GM18517 (cell line): ENCODE results near the gene FNIP2.
"Not testable (repeated sequence)": the region's sequence is repeated elsewhere in the genome, so short reads cannot be mapped to it uniquely, and the experiment has no call there.

Experiments used
- ATAC-seq: cut with Tn5 transposase; IDR thresholded peaks from one replicate; pipeline ENCODE4 v1.9.1; 2021; ENCODE audit warnings: mild to moderate bottlenecking, moderate library complexity; ENCODE audit not compliant: unreplicated experiment

Gene FNIP2

DNA sequence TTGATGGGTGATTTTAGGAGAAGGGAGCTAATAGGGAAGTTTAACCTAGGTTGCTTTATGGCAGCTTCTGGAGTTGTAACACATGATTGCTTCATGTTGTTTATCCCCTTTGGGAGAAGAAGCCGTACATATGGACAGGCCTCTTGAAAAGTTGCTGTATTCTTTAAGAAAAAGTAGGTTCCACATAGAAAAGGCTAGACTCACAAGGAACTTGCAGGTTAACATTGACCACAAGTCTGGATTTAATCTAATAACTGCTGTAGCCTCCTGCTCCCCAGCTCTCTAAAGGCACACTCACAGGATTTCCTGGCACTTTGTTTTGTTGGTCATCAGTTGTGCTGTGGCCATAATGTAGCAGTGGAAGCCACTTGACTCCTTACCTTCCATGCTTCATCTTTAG, 19.7 kb downstream of the FNIP2 start:
- ATAC-seq = no peak

GRCh38 chr4:158789853-158790252, 21.0 kb downstream of the FNIP2 start:
- no peak for ATAC-seq

- no peak for ATAC-seq
These were observed 24.2 kb downstream of the FNIP2 start for GRCh38 chr4:158793021-158793420.

- ATAC-seq = not testable (repeated sequence)
These were observed 24.6 kb downstream of the FNIP2 start for GRCh38 chr4:158793430-158793829.

GRCh38 chr4:158796370-158797140, 27.7 kb downstream of the FNIP2 start:
- ATAC-seq = no peak

GRCh38 chr4:158798062-158798461, 29.2 kb downstream of the FNIP2 start:
- no peak for ATAC-seq

GRCh38 chr4:158799013-158799770, 30.4 kb downstream of the FNIP2 start:
- ATAC-seq = no peak

GRCh38 chr4:158799856-158800255, 31.0 kb downstream of the FNIP2 start:
- ATAC-seq = no peak

DNA sequence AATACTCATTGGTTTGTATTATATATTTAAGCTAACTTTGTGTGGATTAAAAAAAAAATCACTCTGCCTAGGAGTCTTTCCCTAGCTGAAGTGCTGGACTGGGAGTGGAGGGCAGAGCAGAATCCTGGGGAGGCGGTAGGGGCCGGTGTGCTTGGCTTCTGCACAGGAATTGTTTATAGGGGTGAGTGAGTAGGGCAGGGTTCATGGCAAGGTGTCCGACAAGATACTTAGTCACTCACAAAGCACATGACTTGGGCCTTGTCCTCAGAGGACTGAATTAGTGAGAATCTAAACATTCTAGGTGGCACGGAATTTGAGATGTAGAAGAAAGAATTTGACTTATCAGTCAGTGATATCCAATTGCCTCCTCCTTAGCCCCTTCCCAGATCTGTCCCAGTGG, 32.2 kb downstream of the FNIP2 start:
- no peak for ATAC-seq

DNA sequence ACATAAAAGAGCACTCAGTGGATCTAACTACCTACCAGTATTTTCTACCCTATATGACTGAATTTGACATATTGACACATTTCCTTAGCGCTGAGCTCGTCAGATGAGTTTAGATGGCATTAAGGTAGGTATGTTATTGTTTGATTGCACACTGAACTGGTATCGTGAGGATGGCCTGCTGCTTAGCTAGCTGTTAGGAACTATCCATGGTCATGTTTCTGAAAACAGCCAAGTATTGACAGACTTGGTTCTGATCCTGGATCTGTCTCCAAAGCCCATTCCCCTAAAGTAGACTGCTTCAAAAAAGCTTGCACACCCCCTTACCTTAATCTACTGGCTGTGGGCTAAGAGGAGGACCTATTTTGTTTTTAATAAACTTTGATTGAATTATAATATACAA, 32.9 kb downstream of the FNIP2 start:
- ATAC-seq = no peak

- ATAC-seq = no peak
These were observed 34.1 kb downstream of the FNIP2 start for GRCh38 chr4:158802914-158803313.

DNA sequence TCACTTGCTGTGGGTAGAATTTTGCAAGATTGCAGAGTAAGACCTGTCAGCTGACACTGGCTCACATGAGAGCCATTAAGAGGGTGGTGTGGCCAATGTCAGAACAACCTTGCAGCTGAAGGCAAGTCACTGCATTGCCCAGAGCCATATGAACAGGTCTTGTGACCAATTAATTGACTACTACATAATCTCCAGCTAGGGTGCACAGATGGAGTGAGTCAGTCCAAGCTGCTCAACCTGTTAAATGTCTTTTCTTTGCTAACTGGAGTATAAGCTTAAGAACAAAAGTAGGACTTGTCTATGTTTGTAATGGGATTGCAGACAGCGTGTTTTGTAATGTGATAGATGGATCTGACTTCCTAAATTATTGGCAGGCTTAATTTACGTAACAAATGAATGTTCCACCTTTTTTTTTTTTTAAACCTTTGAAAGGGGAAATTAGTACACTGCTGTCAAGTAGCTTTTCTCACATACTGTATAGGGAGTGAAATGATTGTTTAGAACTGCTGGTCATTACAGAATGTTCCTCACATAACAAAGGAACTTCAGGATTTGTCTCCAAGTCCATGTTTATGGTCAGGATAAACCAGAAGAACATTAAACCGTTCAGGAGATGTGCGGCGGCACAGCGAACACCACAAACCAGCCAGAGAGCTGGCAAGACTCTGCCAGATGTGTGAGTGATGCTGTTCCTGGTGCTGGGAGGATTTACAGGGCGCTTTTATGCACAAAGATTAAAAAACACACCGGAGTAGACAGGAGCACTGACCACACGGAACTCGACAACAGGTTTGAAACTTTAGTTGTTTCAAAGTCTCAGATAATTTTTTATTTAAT, 37.0 kb downstream of the FNIP2 start:
- ATAC-seq = no peak

DNA sequence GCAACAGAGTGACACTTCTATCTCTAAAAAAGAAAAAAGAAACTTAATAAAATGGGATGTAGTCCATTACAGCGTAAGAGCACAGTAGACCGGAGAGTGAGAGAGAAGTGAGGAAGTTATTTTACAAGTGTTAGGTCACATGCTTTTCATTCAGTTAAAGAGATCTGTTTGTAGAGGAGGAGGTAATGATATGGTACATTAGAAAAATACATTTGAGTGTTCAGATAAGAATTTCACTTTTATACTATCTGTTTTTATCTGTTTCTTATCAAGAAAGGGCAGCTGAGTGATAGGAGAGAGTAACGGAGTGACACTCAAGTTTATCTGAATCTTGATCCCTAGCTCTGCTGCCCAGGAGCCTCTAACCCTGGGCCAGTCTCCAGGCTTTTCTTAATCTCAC, 38.9 kb downstream of the FNIP2 start:
- no peak for ATAC-seq

DNA sequence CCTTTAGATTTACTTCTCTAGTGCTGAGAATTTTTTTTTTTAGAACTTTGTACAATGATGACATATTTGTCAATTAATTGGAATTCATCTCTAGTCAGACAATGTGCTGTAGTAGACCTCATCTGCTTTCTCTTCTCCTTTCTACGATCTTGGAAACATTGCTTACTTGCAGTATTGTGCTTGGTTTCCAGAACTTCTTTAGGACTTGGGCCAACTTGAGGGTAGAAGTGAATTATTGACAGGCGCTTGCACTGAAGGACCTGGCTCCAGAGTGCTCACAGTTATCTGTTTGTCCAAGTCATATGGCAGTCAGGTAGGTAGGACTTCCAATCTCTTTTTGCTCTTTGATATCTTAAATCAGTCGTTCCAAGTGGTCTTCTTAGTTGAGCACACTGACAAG, 39.6 kb downstream of the FNIP2 start:
- ATAC-seq = no peak

DNA sequence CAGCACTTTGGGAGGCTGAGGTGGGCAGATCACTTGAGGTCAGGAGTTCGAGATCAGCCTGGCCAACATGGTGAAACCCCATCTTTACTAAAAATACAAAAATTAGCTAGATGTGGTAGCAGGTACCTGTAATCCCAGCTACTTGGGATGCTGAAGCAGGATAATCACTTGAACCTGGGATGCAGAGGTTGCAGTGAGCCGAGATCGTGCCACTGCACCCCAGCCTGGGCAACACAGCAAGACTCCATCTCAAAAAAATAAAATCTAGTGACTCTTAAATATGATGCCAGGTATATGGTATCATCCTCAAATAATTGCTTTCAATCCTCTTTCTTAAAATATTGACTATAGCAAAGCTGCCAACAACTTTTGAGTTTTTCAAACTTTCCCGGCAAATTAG, 40.4 kb downstream of the FNIP2 start:
- not testable (repeated sequence) for ATAC-seq

GRCh38 chr4:158809611-158810486, 41.0 kb downstream of the FNIP2 start:
- peak; percentile 86 for ATAC-seq

DNA sequence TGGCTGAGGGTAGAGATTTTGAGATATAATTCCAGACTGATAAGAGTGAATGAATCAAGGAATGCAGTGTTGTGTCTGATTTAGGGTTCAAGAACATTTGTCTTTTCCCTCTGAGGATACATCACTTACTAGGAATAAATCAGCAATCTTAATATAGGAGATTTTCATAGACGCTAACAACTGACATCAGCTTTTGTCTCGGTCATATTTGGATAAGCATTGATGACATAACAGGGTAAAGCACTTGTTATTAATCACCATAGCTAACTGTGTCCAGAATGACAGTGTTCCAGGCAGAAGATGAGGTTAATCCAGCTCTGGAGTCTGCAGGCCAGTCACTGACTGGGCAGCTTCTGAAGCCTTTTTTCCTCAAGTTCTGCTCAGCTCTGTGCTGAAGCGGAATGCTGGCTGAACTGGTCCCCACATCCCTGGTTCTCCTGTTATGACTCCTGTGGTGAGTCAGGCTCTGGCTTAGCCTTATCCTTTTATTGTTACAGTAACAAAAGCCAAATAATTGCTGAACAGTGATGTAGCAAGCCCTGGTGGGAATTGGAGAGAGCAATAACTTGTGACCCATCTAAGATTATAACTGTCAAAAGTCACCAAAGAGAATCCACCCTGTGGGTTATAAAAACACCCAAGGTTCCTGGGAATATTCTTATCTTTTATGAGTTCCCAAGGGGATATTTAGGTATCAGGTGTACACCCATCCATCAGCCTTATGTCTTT, 41.8 kb downstream of the FNIP2 start:
- ATAC-seq = no peak

DNA sequence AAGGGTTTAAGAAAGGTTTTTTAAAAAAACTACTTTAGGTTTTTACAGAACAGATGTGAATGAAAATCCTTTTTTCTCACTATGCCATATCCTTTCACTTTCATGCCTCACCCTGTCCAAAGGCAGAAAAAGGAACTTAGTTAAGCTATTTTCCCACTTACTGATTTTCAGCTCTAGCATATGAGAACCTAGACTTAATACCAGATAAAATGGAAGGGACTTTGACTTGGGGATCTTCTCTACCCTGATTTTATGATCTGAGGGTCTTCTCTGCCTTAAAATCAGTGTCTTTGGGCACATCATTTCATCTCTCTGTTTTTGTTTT, 42.4 kb downstream of the FNIP2 start:
- ATAC-seq = no peak

DNA sequence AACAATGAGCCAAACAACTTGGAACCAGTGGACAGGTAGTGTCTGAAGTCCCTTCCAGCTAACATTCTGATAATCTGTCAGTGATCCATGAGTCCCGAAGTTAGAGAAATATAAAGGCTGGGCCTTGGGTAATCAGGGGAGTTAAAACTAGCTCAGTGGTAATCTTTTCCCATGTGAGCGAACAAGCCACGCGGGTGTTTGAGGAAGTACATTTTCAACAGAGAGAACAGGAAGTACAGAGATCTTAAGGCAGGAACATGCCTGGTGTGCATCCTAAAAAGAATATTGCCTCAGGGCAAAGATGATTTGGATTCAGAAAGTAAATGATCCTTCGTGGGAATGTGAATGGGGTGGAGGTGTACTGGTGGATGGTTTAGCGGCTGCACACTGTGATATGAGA, 42.9 kb downstream of the FNIP2 start:
- ATAC-seq = peak; percentile 30

DNA sequence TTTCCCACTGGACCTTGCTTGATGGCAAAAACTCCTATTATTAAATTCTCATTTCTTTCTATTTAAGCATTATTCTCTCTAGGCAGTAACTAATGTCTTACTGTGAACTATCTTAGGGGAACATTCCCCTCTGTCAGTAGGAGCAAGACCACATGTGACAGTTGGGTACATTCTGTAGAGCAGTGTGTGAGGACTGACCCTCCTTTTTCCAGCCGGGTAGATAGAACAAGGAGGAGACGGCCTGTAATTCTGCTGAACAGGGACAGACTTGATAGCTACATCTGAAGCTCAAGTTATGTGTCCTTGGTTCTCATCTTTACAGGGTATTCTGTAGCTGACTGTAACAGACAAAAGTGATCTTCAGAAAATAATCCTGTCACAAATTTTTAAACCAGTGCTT, 43.3 kb downstream of the FNIP2 start:
- no peak for ATAC-seq
